Amygdala (tissue), 56 donors: ENCODE measurements around the gene PCDHB5.
A peak's percentile ranks its signal among the peaks of the same experiment; 100 is the strongest.
"Not testable (repeated sequence)": the region's sequence is repeated elsewhere in the genome, so short reads cannot be mapped to it uniquely, and the experiment has no call there.

Experiments
- DNase-seq, 56 donors: peaks; one replicate each; lab custom pipeline; 2025; lab: John Stamatoyannopoulos, UW

The PCDHB5 gene

GRCh38 chr5:141135030-141135717 lies at the start of gene PCDHB5:
PCDHB5 (plus strand) TSS chr5:141135206; CDS start chr5:141135435, 229 bp downstream.
- DNase-seq = peak in 10 of 56 donors; percentile 5 to 37 (median 12)

- DNase-seq = peak in 16 of 56 donors; percentile 3 to 58 (median 16)
Measured at GRCh38 chr5:141094481-141095262, 40.3 kb upstream of the PCDHB5 start, which contains the start of gene PCDHB2. PCDHB2 (plus strand) TSS chr5:141094615; CDS start chr5:141094791, 176 bp downstream.

GRCh38 chr5:141095263-141095641 lies 39.8 kb upstream of the PCDHB5 start:
- DNase-seq = no peak

GRCh38 chr5:141096181-141096580 lies 38.8 kb upstream of the PCDHB5 start:
- DNase-seq = not testable (repeated sequence)

- not testable (repeated sequence) for DNase-seq
Measured at GRCh38 chr5:141096586-141096985, 38.4 kb upstream of the PCDHB5 start.

- peak in 13 of 56 donors; percentile 1 to 47 (median 10) for DNase-seq
Measured at GRCh38 chr5:141100243-141100805, 34.7 kb upstream of the PCDHB5 start, which contains the start of gene PCDHB3. PCDHB3 (plus strand) TSS chr5:141100473; CDS start chr5:141100650, 177 bp downstream.

GRCh38 chr5:141101059-141101458 lies 33.9 kb upstream of the PCDHB5 start:
- DNase-seq = no peak

- not testable (repeated sequence) for DNase-seq
Measured at GRCh38 chr5:141102070-141102469, 32.9 kb upstream of the PCDHB5 start.

GRCh38 chr5:141102471-141102870 lies 32.5 kb upstream of the PCDHB5 start:
- DNase-seq = not testable (repeated sequence)

GRCh38 chr5:141105350-141105749 lies 29.7 kb upstream of the PCDHB5 start:
- no peak for DNase-seq

GRCh38 chr5:141119250-141119649 lies 15.8 kb upstream of the PCDHB5 start:
- no peak for DNase-seq

GRCh38 chr5:141121563-141121962 lies 13.4 kb upstream of the PCDHB5 start, which contains the start of gene PCDHB4:
PCDHB4 (plus strand) TSS chr5:141121818; CDS start chr5:141121999, 181 bp downstream.
- DNase-seq = peak in 10 of 56 donors; percentile 2 to 41 (median 16)

GRCh38 chr5:141121985-141122384 lies 13.0 kb upstream of the PCDHB5 start:
- DNase-seq = peak in 1 of 56 donors; percentile 5

GRCh38 chr5:141123396-141124135 lies 11.4 kb upstream of the PCDHB5 start:
- not testable (repeated sequence) for DNase-seq

- DNase-seq = no peak
Measured at GRCh38 chr5:141127305-141127704, 7.7 kb upstream of the PCDHB5 start.

GRCh38 chr5:141135718-141136266 lies 786 bp downstream of the PCDHB5 start:
- DNase-seq = no peak

GRCh38 chr5:141137346-141137745 lies 2.3 kb downstream of the PCDHB5 start:
- not testable (repeated sequence) for DNase-seq

- peak in 1 of 56 donors; percentile 5 for DNase-seq
Measured at GRCh38 chr5:141149812-141150211, 14.8 kb downstream of the PCDHB5 start, which contains the start of gene PCDHB6. PCDHB6 (plus strand) TSS chr5:141150057; CDS start chr5:141150258, 201 bp downstream.

- no peak for DNase-seq
Measured at GRCh38 chr5:141150224-141150992, 15.4 kb downstream of the PCDHB5 start.
